Body of pancreas (tissue), 4 donors: ENCODE data around the gene CCDC3. TPM values are rescaled to one million over a fixed set of nuclear protein-coding genes. Genes with fewer than 3 reads are reported as not detected.
"Not testable (repeated sequence)": the region's sequence is repeated elsewhere in the genome, so short reads cannot be mapped to it uniquely, and the experiment has no call there.

ENCODE experiments used
- ATAC-seq: fragments of 150-250 bp; one replicate; pipeline ENCODE4 v1.9.1; 2016
- DNase-seq, 4 donors: peaks; one replicate each; pipeline ENCODE4 v3.0.0-alpha.2; 2019
- H3K27ac ChIP-seq, 4 donors: fragments of 200-600 bp; sonication (generic); 1 replicate in 3 of 4; 2 replicates in 1 of 4; pipeline versions ENCODE4 v1.5.1 to v1.6.1; 2016 to 2019; ENCODE audit warnings: mild to moderate bottlenecking in 1 of 4, mixed read lengths in 1 of 4, moderate library complexity in 1 of 4
- H3K27me3 ChIP-seq, 2 donors: fragments of 200-600 bp; sonication (generic); one replicate each; pipeline ENCODE4 v1.6.0; 2016; ENCODE audit warnings: mild to moderate bottlenecking in 1 of 2
- H3K36me3 ChIP-seq, 2 donors: fragments of 200-600 bp; sonication (generic); replicated peaks in 1 of 2; 2 replicates each; pipeline ENCODE4 v1.5.1; 2016; ENCODE audit warnings: low read depth in 2 of 2; ENCODE audit not compliant: insufficient read depth in 1 of 2
- H3K4me1 ChIP-seq: fragments of 200-600 bp; sonication (generic); one replicate; pipeline ENCODE4 v1.6.0; 2016
- H3K4me3 ChIP-seq, 2 donors: fragments of 200-600 bp; sonication (generic); 1 replicate in 1 of 2; 2 replicates in 1 of 2; pipeline ENCODE4 v1.5.1; 2016 to 2019
- H3K9me3 ChIP-seq, 3 donors: fragments of 200-600 bp; sonication (generic); 1 replicate in 2 of 3; 2 replicates in 1 of 3; pipeline ENCODE4 v1.5.1; 2016
- POLR2A ChIP-seq, 3 donors: fragments of 450-650 bp; IDR thresholded peaks; one replicate each; pipeline ENCODE4 v1.6.1; 2016; ENCODE audit warnings: antibody characterized with exemption in 3 of 3, mild to moderate bottlenecking in 2 of 3
- WGBS, 2 donors: methylation state at CpG; one replicate each; pipeline ENCODE4 v1.1.5; 2017; 5-methylcytosine and 5-hydroxymethylcytosine counted together
- intact Hi-C: fragments of 100-400 bp; cut with DNase I; formaldehyde crosslinking; loops from one replicate; pipeline ENCODE4 v1.15.1; 2023
- total RNA-seq, 2 donors: library from RNA; depleted of rRNA; stranded (reverse); fragments of >200 nt; gene quantifications; one replicate each; pipeline ENCODE4 v1.1.0, GENCODE V29; 2016
- TF ChIP-seq, protein P1 (sequence below), 7 experiments: fragments of 450-650 bp in 4 of 7; fragments of 200-600 bp in 3 of 7; sonication (generic) in 3 of 7; IDR thresholded peaks; one replicate each; pipeline ENCODE4 v1.5.1; 2016 to 2019; ENCODE audit warnings: antibody characterized with exemption in 7 of 7

The CCDC3 gene
- total RNA-seq, 2 donors from 2014 or later, result 2.1 to 17.1 TPM

- no peak overlapping the region for H3K27ac ChIP-seq
- H3K9me3 ChIP-seq, result no peaks in the 10 kb centered on the region
- H3K27me3 ChIP-seq, result no peaks in the 10 kb centered on the region
- no peaks in the 10 kb centered on the region for H3K36me3 ChIP-seq
- 58 to 75% methylated on average over 8 of the region's 8 CpGs for WGBS, 2 donors
- intact Hi-C loops, result no loop called here
- H3K4me3 ChIP-seq, result no peak overlapping the region
- ATAC-seq, result no peak
- DNase-seq, result no peak
- H3K4me1 ChIP-seq, result no peaks in the 10 kb centered on the region
- TF ChIP-seq, protein P1, sequence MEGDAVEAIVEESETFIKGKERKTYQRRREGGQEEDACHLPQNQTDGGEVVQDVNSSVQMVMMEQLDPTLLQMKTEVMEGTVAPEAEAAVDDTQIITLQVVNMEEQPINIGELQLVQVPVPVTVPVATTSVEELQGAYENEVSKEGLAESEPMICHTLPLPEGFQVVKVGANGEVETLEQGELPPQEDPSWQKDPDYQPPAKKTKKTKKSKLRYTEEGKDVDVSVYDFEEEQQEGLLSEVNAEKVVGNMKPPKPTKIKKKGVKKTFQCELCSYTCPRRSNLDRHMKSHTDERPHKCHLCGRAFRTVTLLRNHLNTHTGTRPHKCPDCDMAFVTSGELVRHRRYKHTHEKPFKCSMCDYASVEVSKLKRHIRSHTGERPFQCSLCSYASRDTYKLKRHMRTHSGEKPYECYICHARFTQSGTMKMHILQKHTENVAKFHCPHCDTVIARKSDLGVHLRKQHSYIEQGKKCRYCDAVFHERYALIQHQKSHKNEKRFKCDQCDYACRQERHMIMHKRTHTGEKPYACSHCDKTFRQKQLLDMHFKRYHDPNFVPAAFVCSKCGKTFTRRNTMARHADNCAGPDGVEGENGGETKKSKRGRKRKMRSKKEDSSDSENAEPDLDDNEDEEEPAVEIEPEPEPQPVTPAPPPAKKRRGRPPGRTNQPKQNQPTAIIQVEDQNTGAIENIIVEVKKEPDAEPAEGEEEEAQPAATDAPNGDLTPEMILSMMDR (IDR thresholded peaks at IDR 0.05), result no peak
- no peak for TF ChIP-seq POLR2A (IDR thresholded peaks at IDR 0.05)
Observed at GRCh38 chr10:12995425-12995861, 6.1 kb downstream of the CCDC3 start.

DNA sequence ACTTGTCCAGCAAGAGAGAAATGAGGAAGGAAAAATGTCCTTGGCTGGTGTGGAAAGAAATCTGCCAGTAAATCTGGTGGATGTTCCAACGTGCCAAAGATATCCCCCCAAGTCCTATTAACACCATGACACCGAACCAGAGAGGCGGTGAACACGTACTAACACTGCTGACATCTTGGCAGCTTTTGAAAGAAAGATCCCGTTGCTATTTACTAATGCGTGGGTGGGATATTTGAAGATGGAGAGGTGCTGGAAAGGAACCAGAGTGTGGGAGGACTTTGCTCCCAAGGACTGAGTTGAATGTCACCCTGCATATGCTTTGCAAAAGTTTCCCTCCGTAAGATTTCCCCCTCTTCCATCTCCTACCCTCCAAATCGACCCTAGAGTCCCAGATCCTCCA is 7.9 kb downstream of the CCDC3 start:
- intact Hi-C loops, result no loop called here
- H3K36me3 ChIP-seq, result no peaks in the 10 kb centered on the region
- 20 to 23% methylated on average over 8 of the region's 8 CpGs for WGBS, 2 donors
- H3K27ac ChIP-seq, result no peak overlapping the region
- H3K4me1 ChIP-seq, result no peaks in the 10 kb centered on the region
- DNase-seq (peak in 1 of 4 donors; percentile 22), ATAC-seq (no peak)
- no peak overlapping the region for H3K4me3 ChIP-seq
- H3K9me3 ChIP-seq, result no peaks in the 10 kb centered on the region
- H3K27me3 ChIP-seq, result no peaks in the 10 kb centered on the region
- TF ChIP-seq POLR2A (IDR thresholded peaks at IDR 0.05), result no peak
- TF ChIP-seq, protein P1 (IDR thresholded peaks at IDR 0.05), result no peak

- DNase-seq (no peak), ATAC-seq (no peak)
- no peak for TF ChIP-seq POLR2A (IDR thresholded peaks at IDR 0.05)
- TF ChIP-seq, protein P1 (IDR thresholded peaks at IDR 0.05), result no peak
- no peak overlapping the region for H3K27ac ChIP-seq
- no peaks in the 10 kb centered on the region for H3K27me3 ChIP-seq
- no peaks in the 10 kb centered on the region for H3K36me3 ChIP-seq
- no peaks in the 10 kb centered on the region for H3K4me1 ChIP-seq
- H3K4me3 ChIP-seq, result no peak overlapping the region
- intact Hi-C loops, result no loop called here
- H3K9me3 ChIP-seq, result no peaks in the 10 kb centered on the region
- WGBS, 2 donors, result 89 to 92% methylated on average over 6 of the region's 6 CpGs
Observed at GRCh38 chr10:12985347-12985746, 16.2 kb downstream of the CCDC3 start.

DNA sequence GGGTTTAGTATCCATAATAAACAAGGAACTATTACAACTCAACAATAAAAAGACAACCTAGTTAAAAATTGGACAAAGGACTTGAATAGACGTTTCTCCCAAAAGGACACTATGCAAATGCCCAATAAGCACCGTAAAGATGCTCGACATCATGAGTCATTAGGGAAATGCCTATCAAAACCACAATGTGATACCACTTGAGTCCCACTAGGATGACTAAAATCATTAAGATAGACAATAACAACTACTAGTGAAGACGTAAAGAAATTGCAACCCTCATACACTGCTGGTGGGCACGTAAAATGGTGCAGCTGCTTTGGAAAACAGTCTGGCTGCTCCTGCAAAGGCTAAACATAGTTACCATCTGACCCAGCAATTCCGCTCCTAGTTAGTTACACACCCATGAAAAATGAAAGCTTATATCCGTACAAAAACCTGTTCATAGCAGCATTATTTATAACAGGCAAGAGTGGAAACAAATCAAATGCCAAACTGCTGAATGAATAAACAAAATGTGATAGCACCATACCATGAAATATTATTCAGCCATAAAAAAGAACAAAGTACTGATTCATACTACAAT is 17.3 kb downstream of the CCDC3 start:
- no peak for TF ChIP-seq POLR2A (IDR thresholded peaks at IDR 0.05)
- TF ChIP-seq, protein P1 (IDR thresholded peaks at IDR 0.05), result no peak
- ATAC-seq (no peak), DNase-seq (no peak)
- Histone ChIP-seq H3K27me3 (no peaks in the 10 kb centered on the region), H3K4me3 (no peak overlapping the region), H3K27ac (no peak overlapping the region), H3K9me3 (no peaks in the 10 kb centered on the region), H3K36me3 (no peaks in the 10 kb centered on the region), H3K4me1 (no peaks in the 10 kb centered on the region)
- WGBS, 2 donors, result 73 to 76% methylated on average over 7 of the region's 7 CpGs
- intact Hi-C loops, result no loop called here

DNA sequence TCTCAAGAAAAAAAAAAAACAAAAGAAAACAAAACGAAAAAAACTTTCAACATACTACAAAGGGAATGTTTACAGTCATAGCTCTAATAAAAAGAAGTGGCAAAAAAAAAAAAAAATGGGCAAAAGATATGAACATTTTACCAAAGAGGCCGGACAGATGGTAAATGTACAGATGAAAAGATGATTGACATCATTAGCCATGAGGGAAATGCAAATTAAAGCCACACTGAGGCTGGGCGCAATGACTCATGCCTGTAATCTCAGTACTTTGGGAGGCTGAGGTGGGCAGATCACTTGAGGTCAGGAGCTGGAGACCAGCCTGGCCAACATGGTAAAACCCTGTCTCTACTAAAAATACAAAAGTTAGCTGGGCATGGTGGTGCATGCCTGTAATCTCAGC is 17.9 kb downstream of the CCDC3 start:
- H3K9me3 ChIP-seq, H3K27ac ChIP-seq, DNase-seq, intact Hi-C loops, H3K27me3 ChIP-seq, H3K4me3 ChIP-seq, H3K4me1 ChIP-seq, ATAC-seq, H3K36me3 ChIP-seq: not testable (repeated sequence)
- 74 to 75% methylated on average over 3 of the region's 3 CpGs for WGBS, 2 donors
